GM21367 (cell line): ENCODE results near the gene CAMKMT.
"Not testable (repeated sequence)": the region's sequence is repeated elsewhere in the genome, so short reads cannot be mapped to it uniquely, and the experiment has no call there.

Experiments
- ATAC-seq: cut with Tn5 transposase; IDR thresholded peaks from one replicate; pipeline ENCODE4 v1.9.1; 2021; ENCODE audit not compliant: unreplicated experiment

CAMKMT gene

GRCh38 chr2:44495544-44495943, 133.8 kb downstream of the CAMKMT start:
- no peak for ATAC-seq

DNA sequence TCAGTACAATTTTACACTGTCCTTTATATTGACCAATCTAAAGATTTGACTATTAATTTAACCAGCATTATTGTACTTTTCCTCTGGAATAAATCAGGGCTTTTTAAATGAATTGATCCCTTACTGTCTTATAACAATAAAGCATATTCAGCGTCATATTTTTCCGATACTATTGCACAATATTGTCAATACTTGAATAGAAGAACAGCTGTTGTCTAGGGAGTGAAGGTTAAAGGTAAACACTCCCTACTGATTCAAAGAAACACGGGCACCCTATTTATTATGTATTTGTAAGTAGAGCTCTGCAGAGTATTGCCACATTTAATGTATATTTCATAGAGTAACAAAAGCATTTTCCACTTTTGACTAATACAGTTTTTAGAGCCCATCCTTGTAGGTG, 134.4 kb downstream of the CAMKMT start:
- ATAC-seq, result no peak

DNA sequence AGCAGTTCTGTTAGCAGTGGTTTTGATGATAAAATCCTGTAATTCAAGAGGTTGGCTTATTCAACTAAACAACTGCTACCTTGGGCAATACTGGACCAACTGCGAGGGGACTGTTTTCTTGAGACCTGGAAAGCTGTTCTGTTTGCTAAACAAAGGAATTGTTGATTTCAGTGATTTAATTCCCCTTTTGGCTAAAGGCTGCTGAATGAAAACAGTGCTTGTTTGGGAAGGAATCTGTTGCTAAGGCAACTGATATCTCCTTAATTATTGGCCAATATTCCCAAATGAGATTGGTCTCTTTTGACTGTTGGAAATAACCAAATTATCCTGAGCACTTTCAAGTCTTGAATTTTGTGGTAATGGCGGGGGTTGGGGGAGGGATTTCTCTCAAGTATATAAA, 136.8 kb downstream of the CAMKMT start:
- no peak for ATAC-seq

DNA sequence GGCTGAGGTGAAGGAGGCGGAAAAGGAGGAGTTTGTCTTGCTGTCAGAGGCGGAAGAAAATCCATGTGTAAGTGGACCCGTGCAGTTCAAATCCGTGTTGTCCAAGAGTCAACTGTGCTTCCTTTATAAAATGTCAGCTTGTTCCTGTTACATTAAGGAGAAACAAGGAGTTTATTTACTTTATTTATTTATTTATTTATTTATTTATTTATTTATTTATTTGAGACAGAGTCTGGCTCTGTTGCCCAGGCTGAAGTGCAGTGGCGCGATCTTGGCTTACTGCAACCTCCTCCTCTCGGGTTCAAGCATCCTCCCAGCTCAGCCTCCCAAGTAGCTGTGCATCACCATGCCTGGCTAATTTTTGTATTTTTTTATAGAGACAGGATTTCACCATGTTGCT, 143.9 kb downstream of the CAMKMT start:
- not testable (repeated sequence) for ATAC-seq

GRCh38 chr2:44510246-44510645, 148.5 kb downstream of the CAMKMT start:
- no peak for ATAC-seq

DNA sequence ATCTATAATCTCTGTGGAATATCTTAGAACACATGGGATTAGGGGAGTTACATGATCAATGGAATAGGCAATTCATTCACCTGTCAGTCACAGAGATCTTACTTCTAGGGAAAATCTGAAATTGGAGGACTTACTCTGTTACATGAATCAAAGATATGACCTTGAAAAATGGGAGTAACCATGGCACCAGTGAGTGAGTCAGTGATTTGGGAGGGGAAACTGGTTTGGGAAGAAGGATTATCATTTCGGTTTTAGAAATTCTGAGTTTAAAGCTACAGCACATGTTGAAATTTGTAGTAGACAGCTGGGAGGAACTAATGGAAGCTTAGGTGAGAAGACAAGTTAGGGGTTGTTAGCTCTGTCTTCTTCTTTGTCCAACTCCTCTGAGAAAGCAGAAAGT, 153.7 kb downstream of the CAMKMT start:
- ATAC-seq, result no peak

GRCh38 chr2:44519026-44519425, 157.3 kb downstream of the CAMKMT start:
- ATAC-seq, result no peak

- no peak for ATAC-seq
Measured at GRCh38 chr2:44522846-44523245, 161.1 kb downstream of the CAMKMT start.

GRCh38 chr2:44524347-44524926, 162.7 kb downstream of the CAMKMT start:
- no peak for ATAC-seq

DNA sequence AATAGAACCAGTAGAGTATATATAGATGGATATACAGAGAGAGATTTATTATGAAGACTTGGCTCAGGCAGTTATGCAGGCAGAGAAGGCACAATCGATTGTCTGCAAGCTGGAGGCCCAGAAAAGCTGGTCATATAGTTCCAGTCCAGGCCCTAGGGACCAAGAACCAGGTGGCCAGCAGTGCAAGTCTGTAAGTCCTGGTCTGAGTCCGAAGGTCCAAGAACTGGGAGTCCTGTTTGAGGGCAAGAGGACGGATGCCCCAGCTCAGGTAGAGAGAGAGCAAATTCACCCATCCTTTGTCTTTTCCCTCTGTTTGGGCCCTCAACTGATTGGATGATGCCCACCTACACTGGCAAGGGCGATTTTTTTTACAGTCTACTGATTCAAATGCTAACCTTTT, 164.6 kb downstream of the CAMKMT start:
- ATAC-seq, result no peak

DNA sequence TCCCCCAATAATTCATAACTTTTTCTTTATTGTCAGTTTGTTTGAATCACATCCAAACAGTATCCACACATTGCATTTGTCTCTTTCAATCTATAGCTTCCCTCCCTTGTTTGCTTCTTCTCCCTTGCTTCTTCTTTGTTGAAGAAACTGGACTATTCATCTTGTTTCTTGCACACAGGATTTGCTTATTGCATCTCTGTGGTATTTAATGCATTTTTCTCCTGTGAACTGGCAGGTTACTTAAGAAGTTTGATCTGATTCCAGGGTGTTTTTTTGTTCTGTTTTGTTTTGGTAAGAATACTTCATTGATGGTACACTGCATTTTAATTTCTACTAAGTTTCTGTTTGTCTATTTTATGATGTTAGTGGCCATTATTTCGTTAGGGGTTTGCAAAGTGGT, 166.8 kb downstream of the CAMKMT start:
- ATAC-seq, result no peak

- ATAC-seq, result no peak
Measured at GRCh38 chr2:44529448-44529847, 167.7 kb downstream of the CAMKMT start.

DNA sequence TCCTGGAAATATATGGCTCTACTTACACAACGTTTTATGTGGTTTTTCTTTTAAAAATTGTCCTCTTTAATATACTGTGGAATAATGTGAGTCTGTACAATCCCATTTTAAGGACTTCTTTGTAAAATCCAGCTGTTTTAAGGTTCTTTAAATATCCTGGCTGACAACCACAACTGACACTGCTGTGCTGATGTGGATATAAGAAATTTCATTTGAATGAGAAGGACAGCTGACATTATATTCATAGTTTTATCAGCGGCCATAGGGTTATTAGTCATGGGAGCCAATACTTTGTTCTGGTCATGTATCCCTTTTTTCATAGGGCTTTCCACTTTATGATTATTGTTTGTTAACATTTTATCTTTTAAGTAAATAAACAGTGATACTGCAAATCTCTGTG, 169.5 kb downstream of the CAMKMT start:
- ATAC-seq, result no peak

GRCh38 chr2:44532031-44532430, 170.3 kb downstream of the CAMKMT start:
- ATAC-seq, result no peak

- ATAC-seq, result no peak
Measured at GRCh38 chr2:44533508-44533907, 171.8 kb downstream of the CAMKMT start.

GRCh38 chr2:44535376-44535775, 173.6 kb downstream of the CAMKMT start:
- ATAC-seq, result no peak

DNA sequence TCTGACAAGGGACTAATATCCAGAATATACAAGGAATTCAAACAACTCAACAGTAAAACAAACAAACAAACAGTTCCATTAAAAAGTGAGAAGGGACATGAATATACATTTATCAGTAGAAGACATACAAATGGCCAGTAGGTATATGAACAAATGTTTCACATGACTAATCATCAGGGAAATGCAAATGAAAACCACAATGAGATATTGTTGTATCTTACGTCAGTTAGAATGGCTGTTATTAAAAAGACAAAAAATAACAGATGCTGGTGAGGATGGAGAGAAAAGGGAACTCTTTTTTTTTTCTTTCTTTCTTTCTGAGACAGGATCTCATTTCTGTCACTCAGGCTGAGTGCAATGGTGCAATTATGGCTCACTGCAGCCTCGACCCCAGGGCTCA, 175.5 kb downstream of the CAMKMT start:
- no peak for ATAC-seq

GRCh38 chr2:44542520-44542919, 180.8 kb downstream of the CAMKMT start:
- no peak for ATAC-seq

DNA sequence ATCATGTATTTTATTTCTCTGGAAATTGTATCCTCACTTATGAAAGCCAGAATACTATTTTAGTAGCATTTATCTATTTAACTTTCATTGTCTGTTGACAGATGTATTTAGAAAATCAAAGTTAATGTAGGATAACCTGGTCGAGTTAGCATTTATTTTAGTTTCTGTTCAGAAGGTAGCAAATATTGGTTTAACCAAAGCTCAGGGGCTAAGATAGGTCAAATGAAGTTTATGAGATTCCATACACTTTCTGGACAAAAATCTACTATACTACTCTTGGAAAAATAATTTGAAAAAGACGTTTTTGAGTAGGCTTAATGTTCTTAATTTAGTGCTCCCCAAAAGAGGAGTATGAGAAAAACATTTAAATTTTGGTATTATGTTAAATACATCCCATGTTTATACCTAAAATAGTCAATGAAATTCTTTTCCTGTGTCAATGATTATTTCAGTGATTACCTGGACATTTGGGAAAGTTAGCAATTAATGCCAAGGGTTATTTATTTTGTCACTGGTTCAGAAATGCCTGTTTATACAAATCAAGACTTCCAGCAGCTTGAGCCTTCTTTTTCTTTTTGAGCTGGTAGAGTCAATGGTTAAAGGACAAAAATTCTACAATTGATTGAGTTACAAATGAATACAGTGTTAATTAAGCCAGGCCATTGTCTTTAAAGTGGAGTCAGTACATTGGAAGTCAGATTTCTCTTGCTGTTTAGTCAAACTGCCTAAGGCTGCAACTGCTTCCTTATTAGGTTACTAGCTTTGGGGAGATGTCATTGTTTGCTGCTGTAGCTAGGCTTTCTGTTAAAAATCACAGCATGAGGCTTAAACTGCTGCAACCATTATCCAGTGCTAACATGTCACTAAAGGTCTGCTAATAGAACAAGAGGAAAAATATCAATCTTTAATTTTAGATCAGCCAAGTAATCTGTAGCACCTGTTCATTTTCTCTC, 182.3 kb downstream of the CAMKMT start:
- ATAC-seq, result no peak

DNA sequence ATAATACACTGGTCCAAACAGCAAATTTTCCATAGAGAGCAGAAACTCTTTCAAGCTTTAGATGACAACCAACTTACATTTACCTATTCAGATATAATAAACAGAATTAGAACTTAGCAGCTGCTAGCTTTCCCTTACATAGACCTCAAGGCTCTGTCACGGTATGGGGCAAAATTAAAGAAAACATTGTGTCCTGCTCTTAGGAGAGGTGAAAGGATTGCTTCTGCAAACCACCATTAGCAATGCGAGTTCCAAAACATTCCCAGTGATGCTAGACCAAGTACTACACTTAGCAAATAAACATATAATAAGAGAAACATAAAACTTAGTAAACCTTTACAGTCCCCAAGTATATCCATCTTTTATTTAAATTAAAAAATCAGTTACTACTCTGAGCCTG, 183.3 kb downstream of the CAMKMT start:
- ATAC-seq, result no peak

DNA sequence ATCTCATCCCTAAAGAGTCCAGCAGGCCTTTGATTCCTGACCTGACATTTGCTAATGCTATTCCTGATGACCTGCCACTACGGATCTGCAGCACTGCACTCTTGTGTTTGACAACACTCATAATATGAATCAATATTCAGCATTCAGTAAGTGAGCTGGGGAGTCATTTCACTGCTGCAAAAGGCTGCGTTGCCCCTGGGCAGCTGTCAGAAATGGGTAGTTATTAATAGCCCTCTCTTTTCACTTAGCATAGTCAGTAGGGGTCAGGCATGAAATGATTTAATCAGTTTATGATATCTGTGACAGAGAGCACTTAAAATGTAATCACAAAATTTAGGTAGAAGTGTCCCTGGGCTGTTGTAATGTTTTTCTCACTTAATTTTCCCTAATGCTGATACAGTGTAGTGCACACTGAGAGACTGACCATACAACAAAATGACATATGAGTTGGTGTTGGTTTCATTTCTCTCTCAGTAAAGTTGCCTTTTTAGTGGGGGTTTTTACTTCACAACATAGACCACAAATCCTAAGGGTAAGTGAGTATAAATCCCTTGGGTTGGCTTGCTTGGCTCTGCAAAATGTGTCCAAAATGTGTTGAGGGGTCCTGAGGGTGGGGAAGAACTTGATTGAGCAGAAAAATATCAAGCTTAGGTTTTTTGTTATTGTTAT, 184.8 kb downstream of the CAMKMT start:
- ATAC-seq, result no peak

DNA sequence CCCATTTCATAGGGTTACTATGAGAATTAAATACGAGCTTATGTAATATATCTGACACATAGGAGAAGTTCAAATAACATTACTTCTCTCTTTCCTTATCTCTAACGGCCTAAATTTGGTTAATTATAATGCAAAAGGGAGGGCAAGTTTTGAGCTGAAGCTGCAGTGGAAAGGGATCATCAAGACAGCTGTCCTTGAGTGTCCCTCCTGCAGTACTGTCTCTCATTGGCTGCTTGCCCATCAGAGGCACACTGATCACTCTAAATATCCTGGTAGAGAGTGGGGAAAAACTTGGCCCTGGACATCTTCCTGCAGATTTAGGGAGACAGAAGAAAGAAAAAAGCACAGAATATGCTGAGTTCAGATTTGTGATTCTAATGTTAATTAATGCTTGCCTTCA, 186.0 kb downstream of the CAMKMT start:
- no peak for ATAC-seq
